HG03521 (cell line): ENCODE measurements around the gene PIP4K2A.
"Not testable (repeated sequence)": the region's sequence is repeated elsewhere in the genome, so short reads cannot be mapped to it uniquely, and the experiment has no call there.

Source experiments
- ATAC-seq: cut with Tn5 transposase; IDR thresholded peaks from one replicate; pipeline ENCODE4 v1.9.1; 2021; ENCODE audit warnings: mild to moderate bottlenecking, moderate library complexity; ENCODE audit not compliant: unreplicated experiment

The PIP4K2A gene

GRCh38 chr10:22531441-22531840, 182.9 kb downstream of the PIP4K2A start:
- no peak for ATAC-seq

- no peak for ATAC-seq
Observed at GRCh38 chr10:22531008-22531407, 183.4 kb downstream of the PIP4K2A start.

DNA sequence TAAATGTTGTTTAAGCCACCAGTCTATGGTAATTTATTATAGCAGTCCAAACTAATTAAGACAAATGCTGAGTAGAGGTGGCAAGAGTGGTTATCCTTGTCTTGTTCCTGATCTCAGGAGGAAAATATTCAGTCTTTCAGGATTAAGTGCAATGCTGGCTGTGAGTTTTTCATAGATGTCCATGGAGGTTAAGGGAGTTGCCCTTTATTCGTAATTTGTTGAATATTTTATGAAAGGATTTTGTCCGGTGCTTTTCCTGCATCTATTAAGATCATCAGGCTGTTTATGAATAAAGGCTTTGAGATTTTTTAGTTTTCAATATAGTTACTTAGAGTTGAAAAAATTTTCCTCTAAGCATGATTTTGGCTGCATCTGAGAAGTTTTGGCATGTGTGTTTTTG, 186.9 kb downstream of the PIP4K2A start:
- ATAC-seq: no peak

DNA sequence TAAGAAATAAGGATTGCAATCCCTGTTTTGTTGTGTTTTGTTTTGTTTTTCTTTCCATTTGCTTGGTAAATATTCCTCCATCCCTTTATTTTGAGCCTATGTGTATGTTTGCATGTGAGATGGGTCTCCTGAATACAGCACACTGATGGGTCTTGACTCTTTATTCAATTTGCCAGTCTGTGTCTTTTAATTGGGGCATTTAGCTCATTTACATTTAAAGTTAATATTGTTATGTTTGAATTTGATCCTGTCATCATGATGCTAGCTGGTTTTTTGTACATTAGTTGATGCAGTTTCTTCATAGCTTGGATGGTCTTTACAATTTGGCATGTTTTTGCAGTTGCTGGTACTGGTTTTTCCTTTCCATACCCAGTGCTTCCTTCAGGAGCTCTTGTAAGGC, 190.0 kb downstream of the PIP4K2A start:
- not testable (repeated sequence) for ATAC-seq

DNA sequence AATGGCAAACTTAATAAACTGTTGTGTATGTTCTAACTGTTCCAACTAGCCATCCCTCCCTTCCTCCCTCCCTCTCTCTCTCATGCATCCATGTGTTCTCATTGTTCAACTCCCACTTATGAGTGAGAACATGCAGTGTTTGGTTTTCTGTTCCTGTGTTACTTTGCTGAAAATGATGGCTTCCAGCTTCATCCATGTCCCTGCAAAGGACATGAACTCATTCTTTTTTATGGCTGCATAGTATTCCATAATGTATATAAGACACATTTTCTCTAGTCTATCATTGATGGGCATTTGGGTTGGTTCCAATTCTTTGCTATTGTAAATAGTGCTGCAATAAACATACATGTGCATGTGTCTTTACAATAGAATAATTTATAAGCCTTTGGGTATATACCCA, 193.7 kb downstream of the PIP4K2A start:
- not testable (repeated sequence) for ATAC-seq

DNA sequence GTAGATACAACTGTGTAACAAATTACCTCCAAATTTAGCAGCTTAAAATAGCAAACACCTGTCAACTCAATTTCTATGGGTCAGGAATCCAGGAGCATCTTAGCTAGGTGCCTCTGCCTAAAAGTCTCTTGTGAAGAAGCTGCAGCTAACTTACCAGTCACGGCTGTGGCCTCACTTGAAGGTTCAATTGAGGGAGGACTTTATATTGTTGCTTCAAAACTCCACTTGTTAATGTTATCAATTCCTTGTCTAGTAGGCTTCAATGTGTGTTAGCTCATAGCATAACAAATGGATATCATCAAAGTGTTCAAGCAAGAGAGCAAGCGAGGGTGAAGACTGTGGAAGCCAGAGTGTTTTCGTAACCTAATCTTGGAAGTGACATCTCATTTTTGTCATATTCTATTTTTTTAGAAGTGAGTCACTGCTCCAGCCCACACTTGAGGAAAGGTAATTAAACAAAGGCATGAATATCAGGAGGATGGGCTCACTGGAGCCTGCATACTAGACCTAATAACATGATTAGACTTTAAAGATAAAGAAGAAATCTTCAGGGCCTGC, 196.1 kb downstream of the PIP4K2A start:
- ATAC-seq: no peak

DNA sequence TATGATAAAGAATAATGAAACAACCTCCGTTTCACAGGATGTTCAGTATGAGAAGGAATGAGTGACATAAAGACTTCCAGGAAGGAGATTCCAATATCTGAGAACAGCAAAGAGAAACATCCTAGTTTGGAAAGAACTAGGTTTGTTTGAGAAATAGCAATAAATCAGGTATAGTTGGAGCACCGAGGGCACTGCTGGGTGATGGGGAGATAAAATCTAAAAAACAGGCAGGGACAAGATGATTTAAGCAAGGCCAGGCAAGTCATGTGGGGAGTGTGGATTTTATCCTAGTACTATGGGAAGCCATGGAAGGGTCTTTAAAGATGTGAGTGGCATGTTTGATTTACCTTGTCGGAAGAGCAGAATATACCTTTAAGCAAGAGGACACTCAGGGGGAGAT, 199.4 kb downstream of the PIP4K2A start:
- ATAC-seq: no peak

DNA sequence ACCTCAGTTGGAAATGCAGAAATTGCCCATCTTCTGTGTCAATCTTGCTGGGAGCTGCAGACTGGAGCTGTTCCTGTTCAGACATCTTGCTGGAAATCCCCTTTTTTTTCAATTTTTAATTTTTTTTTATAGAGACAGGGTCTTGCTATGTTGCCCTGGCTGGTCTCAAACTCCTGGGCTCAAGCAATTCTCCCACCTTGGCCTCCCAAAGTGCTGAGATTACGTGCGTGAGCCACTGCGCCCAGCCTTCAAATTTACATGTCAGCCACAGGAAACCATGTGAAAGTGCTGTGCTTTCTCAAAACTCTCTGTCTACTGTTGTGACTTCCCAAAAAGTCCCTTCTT, 200.0 kb downstream of the PIP4K2A start:
- not testable (repeated sequence) for ATAC-seq

DNA sequence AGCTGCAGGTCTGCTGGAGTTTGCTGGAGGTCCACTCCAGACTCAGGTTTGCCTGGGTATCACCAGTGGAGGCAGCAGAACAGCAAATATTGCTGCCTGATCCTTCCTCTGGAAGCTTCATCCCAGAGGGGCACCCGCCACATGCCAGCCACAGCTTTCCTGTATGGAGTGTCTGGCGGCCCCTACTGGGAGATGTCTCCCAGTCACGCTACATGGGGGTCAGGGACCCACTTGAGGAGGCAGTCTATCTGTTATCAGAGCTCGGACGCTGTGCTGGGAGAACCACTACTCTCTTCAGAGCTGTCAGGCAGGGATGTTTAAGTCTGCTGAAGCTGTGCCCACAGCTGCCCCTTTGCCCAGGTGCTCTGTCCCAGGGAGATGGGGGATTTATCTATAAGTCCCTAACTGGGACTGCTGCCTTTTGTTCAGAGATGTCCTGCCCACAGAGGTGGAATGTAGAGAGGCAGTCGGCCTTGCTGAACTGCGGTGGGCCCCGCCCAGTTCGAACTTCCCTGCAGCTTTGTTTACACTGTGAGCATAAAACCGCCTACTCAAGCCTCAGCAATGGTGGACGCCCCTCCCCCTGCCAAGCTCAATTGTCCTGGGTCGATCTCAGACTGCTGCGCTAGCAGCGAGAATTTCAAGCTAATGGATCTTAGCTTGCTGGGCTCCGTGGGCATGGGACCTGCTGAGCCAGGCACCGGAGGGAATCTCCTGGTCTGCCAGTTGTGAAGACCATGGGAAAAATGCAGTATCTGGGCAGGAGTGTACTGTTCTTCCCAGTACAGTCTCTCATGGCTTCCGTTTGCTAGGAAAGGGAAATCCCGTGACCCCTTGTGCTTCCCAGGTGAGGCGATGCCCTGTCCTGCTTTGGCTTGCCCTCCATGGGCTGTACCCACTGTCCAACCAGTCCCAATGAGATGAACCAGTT, 200.6 kb downstream of the PIP4K2A start:
- ATAC-seq: not testable (repeated sequence)

DNA sequence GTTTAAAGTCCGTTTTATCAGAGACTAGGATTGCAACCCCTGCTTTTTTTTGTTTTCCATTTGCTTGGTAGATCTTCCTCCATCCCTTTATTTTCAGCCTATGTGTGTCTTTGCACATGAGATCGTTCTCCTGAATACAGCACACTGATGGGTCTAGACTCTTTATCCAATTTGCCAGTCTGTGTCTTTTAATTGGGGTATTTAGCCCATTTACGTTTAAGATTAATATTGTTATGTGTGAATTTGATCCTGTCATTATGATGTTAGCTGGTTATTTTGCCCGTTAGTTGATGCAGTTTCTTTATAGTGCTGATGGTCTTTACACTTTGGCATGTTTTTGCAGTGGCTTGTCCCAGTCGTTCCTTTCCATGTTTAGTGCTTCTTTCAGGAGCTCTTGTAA, 202.4 kb downstream of the PIP4K2A start:
- not testable (repeated sequence) for ATAC-seq

DNA sequence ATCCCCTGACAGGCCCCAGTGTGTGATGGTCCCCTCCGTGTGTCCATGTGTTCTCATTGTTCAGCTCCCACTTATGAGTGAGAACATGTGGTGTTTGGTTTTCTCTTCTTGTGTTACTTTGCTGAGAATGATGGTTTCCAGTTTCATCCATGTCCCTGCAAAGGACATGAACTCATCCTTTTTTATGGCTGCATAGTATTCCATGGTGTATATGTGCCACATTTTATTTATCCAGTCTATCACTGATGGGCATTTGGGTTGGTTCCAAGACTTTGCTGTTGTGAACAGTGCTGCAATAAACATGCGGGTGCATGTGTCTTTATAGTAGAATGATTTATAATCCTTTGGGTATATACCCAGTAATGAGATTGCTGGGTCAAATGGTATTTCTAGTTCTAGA, 206.2 kb downstream of the PIP4K2A start:
- ATAC-seq: not testable (repeated sequence)

GRCh38 chr10:22505911-22506685, 208.3 kb downstream of the PIP4K2A start:
- no peak for ATAC-seq

DNA sequence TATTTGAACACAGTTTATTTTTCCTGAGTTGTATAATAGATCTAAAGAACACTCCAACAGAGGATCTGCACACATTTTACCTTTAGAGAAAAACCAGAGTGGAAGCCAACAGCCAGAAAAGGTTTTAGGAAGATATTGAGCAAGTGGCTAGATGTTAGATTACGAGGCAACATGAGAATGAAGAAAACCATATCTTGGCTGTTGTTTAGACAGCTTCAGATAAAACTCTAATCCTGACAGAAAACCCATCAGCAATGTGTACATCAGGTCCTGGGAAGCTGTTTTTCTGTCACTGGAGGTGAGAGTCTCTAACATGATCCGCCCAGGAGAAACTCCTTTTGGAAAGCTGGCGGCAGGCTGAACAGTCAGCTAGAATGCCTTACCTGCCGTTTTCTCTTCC, 209.6 kb downstream of the PIP4K2A start:
- no peak for ATAC-seq

GRCh38 chr10:22503315-22504088, 210.9 kb downstream of the PIP4K2A start:
- ATAC-seq: no peak

- ATAC-seq: no peak
Observed at GRCh38 chr10:22501863-22502262, 212.5 kb downstream of the PIP4K2A start.

- no peak for ATAC-seq
Observed at GRCh38 chr10:22501413-22501812, 213.0 kb downstream of the PIP4K2A start.

DNA sequence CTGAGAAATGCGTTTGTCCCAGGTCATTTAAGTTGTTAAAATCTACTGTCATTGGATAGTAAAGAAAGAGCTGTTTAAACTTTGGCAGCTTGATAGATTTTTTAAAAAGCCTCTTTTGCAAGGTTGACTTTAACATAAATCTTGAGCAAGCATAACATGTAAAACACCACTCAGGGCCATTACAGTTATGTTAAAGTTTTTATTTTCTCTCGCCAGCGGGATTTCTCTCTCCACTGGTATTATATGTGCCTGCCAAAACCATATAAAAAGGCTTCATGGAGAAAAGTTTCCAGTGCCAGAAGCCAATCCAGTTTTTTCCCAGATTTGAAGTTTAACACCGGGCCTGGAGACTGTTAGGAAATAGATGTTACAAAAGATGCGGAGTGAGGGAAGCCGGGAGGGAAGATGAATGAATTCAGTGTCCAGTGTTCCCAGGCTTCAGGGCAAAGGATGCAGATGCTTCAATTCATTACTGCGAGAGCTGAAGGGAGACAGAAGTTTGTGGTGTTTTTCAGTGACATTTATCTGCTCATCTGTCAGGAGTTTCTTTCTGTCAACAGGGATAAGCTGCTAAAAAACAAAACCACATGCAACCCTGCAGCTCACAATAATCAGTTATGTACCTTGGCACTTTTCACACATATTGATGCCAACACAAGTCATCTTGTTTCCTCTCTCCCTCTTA, 213.6 kb downstream of the PIP4K2A start:
- no peak for ATAC-seq

DNA sequence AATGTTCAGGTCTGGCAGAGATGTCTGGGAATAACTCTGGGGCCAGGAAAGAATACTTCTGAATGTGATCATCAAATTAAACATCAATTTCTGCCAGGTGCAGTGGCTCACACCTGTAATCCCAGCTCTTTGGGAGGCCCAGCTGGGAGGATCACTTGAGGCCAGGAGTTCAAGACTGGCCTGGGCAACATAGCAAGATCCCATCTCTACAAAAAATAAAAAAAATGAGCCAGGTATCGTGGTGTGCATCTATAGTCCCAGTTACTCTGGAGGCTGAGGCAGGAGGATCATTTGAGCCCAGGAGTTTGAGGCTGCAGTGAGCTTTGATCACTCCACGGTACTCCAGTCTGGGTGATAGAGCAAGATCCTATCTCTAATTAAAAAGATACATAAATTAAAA, 214.4 kb downstream of the PIP4K2A start:
- ATAC-seq: not testable (repeated sequence)

DNA sequence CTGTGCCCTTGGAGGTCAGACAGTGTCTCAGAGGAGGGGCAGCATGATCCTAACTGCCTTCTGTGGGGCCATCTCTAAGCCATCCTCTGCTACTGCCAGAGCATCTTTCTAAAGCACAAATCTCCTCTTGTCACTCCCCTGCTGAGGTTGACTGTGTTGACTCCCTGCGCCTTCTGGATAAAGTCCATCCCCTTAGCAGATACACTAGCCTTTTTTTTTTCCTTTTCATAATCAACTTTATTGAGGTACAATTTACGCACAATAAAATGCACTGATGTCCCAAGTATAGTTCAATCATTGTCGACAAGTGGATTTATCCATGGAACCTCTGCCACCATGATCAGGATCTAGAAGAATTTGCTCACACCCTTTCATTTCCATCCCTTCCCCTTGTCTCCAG, 219.0 kb downstream of the PIP4K2A start:
- ATAC-seq: no peak

DNA sequence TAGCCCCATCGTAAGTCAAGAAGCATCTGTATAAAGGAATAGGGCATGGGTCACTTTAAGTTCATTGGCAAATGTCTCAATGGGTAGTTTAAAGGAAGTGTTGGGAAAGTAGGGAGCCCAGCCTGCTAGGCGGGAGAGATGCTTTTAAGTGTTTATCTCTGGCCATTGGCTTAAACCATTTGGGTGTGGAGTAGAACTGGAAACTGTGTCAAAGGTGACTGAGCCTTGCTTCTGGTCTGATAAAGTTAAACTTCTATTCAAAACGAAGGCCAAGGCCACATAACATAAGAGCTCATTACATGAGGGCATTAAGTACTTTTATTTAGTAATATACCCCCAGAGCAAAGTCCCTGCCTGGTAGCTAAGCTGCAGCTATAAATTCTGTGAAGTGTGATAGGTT, 220.4 kb downstream of the PIP4K2A start:
- no peak for ATAC-seq
